ENCODE measurements around the gene NBPF26.
"Not testable (repeated sequence)": the region's sequence is repeated elsewhere in the genome, so short reads cannot be mapped to it uniquely, and the experiment has no call there.

The NBPF26 gene

DNA sequence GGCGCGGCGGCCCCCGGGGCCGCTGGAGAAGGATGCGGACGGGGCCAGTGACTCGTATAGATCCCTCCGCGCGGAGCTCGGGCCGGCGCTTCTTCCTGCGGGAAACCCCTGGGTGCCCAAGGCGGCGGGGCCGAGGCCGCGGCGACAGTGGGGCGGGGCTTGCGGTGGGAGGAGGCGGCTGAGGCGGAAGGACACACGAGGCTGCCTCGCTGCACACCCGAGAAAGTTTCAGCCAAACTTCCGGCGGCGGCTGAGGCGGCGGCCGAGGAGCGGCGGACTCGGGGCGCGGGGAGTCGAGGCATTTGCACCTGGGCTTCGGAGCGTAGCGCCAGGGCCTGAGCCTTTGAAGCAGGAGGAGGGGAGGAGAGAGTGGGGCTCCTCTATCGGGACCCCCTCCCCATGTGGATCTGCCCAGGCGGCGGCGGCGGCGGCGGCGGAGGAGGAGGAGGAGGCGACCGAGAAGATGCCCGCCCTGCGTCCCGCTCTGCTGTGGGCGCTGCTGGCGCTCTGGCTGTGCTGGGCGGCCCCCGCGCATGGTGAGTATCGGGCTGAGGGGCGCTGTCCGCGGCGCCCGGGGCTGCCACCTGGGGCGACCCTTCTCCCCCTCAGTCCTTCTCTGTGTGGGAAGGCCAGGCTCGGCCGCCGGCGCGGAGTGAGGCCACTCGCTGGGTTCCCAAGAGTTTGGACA is at the start of gene NBPF26:
NBPF26 (plus strand) TSS at position 231 of the 688 bp plus-strand sequence.
- H3K36me3 ChIP-seq (ENCODE audit: insufficient read depth, low read length); H3K27ac ChIP-seq; DNase-seq (ENCODE audit: low read depth, low spot score); H3K9me3 ChIP-seq (ENCODE audit: low read depth, low read length): not testable (repeated sequence)
- peak; percentile 27; the same call in 1 of the 2 replicates for TF ChIP-seq POLR2AphosphoS5 (IDR thresholded peaks at IDR 0.05; ENCODE audit: borderline replicate concordance, low read depth, low read length)
- H3K4me3 ChIP-seq, result peak within 1 kb of the TSS; percentile 82
- peak within 1 kb of the TSS; percentile 60 for H3K9ac ChIP-seq (ENCODE audit: insufficient read length)

DNA sequence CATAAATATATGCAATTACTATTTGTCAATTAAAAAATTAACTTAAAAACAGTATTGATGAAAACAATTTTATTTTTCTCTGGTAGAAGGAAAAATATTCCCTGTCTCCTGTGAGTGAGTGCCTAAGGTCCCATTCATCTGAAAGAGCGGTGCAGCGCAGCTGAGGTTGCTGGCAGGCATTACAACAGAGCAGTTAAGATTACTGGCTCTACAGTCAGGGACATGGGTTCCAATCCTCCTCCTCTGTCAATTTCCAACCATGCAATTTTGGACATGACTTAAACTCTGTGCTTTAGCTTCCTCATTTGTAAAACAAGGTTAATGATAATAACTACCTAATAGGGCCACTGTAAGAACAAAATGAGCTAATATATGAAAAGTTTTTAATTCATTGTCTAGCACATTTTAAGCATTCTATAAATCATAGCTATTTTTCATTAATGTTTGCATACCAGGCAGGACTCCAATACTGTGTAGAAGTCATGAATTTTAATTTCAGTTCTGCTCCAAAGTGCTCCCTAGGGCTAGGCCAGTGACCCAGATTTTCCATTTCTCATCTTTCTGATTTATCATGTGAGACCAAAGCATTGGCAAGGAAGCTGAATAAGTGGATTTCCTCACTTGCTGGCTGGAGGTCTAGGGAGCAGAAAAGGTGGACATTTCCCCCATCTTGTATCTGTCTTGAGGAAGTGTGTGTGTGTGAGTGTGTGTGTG is 43.5 kb upstream of the NBPF26 start:
- not testable (repeated sequence) for DNase-seq (ENCODE audit: low read depth, low spot score); H3K27ac ChIP-seq

GRCh38 chr1:120680938-120681337 is 42.8 kb upstream of the NBPF26 start:
- H3K27ac ChIP-seq; H3K4me3 ChIP-seq; H3K9me3 ChIP-seq (ENCODE audit: low read depth, low read length); H3K36me3 ChIP-seq (ENCODE audit: insufficient read depth, low read length); H3K9ac ChIP-seq (ENCODE audit: insufficient read length); DNase-seq (ENCODE audit: low read depth, low spot score): not testable (repeated sequence)

More for the DNA sequence above, 43.5 kb upstream of the NBPF26 start:
- H3K9ac ChIP-seq (ENCODE audit: insufficient read length); H3K36me3 ChIP-seq (ENCODE audit: insufficient read depth, low read length); H3K4me3 ChIP-seq; H3K9me3 ChIP-seq (ENCODE audit: low read depth, low read length): not testable (repeated sequence)

DNA sequence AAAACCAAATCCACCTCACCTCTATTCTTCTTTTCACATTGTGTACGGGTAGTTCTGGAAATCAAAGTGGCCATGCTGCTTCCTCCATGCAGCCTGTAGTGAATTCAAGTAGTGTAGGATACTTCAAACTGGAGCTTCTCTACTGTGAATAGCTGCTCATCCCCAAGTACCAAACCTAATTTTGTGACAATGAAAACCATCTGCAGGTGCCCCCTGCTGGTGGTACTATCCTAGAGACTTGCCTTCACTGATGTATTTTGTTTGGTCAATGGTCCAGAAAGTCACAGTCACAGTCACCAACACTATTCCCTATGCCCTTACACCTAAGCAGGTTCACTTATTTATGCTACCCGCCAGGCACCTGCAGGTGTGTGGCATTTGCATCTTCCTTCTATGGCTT is 39.3 kb upstream of the NBPF26 start:
- not testable (repeated sequence) for H3K4me3 ChIP-seq; H3K27ac ChIP-seq; H3K9ac ChIP-seq (ENCODE audit: insufficient read length); H3K9me3 ChIP-seq (ENCODE audit: low read depth, low read length); H3K36me3 ChIP-seq (ENCODE audit: insufficient read depth, low read length); DNase-seq (ENCODE audit: low read depth, low spot score)

DNA sequence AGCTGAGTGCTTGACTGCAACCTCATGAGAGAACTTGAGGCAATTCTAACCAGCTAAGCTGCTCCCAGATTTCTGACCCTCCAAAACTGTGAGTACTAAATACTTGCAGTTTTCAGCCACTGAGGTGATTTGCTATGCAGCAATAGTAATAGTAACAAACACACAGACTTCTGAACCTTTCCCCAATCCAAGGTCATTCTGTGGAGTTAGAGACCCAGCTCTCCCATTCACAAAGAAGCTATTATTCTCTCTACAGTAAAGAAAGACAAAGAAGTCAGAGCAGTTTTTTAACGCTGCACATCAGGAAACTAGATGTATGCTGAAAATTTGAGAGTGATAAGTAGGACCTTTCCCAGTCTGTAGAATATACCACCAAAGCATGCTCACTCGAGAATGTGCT is 38.1 kb upstream of the NBPF26 start:
- H3K36me3 ChIP-seq (ENCODE audit: insufficient read depth, low read length); H3K27ac ChIP-seq; DNase-seq (ENCODE audit: low read depth, low spot score); H3K9ac ChIP-seq (ENCODE audit: insufficient read length); H3K9me3 ChIP-seq (ENCODE audit: low read depth, low read length); H3K4me3 ChIP-seq: not testable (repeated sequence)

DNA sequence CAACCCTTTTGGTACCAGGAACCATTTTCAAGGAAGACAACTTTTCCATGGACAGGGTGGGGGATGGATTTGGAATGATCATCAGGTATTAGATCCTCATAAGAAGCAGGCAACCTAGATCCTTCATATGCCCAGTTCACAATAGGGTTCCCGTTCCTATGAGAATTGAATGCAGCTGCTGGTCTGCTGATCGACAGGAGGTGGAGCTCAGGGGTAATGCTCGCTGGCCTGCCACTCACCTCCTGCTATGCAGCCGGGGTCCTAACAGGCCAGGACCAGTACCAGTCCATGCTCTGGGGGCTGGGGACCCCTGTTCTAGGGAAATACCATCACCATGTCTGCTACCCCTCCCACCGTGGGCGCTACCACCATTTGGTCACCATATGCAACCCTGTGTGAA is 36.5 kb upstream of the NBPF26 start:
- not testable (repeated sequence) for H3K9me3 ChIP-seq (ENCODE audit: low read depth, low read length); H3K27ac ChIP-seq; H3K9ac ChIP-seq (ENCODE audit: insufficient read length); DNase-seq (ENCODE audit: low read depth, low spot score); H3K4me3 ChIP-seq; H3K36me3 ChIP-seq (ENCODE audit: insufficient read depth, low read length)

GRCh38 chr1:120700807-120701562 is 22.8 kb upstream of the NBPF26 start:
- DNase-seq (ENCODE audit: low read depth, low spot score); H3K9ac ChIP-seq (ENCODE audit: insufficient read length); H3K27ac ChIP-seq; H3K36me3 ChIP-seq (ENCODE audit: insufficient read depth, low read length); H3K4me3 ChIP-seq; H3K9me3 ChIP-seq (ENCODE audit: low read depth, low read length): not testable (repeated sequence)

GRCh38 chr1:120723358-120723714 is 409 bp upstream of the NBPF26 start:
- not testable (repeated sequence) for H3K36me3 ChIP-seq (ENCODE audit: insufficient read depth, low read length); H3K4me3 ChIP-seq

GRCh38 chr1:120724507-120724906 is 762 bp downstream of the NBPF26 start:
- not testable (repeated sequence) for DNase-seq (ENCODE audit: low read depth, low spot score); H3K9me3 ChIP-seq (ENCODE audit: low read depth, low read length); H3K36me3 ChIP-seq (ENCODE audit: insufficient read depth, low read length); H3K27ac ChIP-seq
- H3K9ac ChIP-seq (ENCODE audit: insufficient read length), result peak overlapping the region; percentile 60
- H3K4me3 ChIP-seq, result peak overlapping the region; percentile 82

More at GRCh38 chr1:120723358-120723714, 409 bp upstream of the NBPF26 start:
- not testable (repeated sequence) for H3K27ac ChIP-seq; DNase-seq (ENCODE audit: low read depth, low spot score); H3K9ac ChIP-seq (ENCODE audit: insufficient read length); H3K9me3 ChIP-seq (ENCODE audit: low read depth, low read length)

DNA sequence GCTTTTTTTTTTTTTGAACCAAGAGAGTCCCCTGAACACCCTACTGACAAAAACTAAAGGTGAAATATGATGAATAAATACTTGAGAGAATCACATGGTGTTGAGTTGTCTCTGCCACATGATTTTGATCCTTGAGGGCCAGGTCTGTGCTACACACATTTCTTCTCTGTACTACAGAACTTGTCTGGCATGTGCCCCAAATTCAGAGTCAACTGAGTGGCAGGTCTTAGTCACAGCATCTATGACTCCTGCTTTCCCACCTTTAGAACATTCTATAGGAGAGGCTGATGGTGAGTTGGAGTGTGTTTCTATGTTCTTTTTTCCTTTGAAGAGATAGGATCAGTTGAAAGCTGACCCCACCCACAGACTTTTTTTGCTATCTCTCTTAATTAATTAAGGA is 5.1 kb downstream of the NBPF26 start:
- DNase-seq (ENCODE audit: low read depth, low spot score); H3K36me3 ChIP-seq (ENCODE audit: insufficient read depth, low read length); H3K27ac ChIP-seq; H3K9me3 ChIP-seq (ENCODE audit: low read depth, low read length); H3K4me3 ChIP-seq; H3K9ac ChIP-seq (ENCODE audit: insufficient read length): not testable (repeated sequence)

DNA sequence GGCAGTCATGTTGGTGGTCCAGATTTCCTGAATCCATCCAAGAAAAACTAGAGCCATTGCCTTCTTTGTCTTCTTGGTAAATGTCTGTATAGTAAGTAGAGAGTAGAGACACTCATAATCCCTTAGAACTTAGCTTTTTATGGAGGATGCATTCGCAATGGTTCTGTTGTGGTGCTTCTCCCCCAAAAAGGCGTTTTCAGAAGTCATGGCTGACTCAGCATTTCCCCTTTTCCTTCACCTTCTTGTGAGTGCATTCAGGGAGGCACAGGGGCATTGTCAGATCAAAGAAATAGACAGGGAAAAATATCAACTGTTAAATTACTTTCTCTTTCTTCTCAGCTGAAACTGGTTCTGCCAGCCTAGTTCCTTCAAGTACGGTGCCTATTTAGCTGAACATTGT is 45.3 kb downstream of the NBPF26 start:
- not testable (repeated sequence) for H3K9me3 ChIP-seq (ENCODE audit: low read depth, low read length); H3K36me3 ChIP-seq (ENCODE audit: insufficient read depth, low read length); H3K9ac ChIP-seq (ENCODE audit: insufficient read length); H3K4me3 ChIP-seq; H3K27ac ChIP-seq; DNase-seq (ENCODE audit: low read depth, low spot score)

- H3K9ac ChIP-seq (ENCODE audit: insufficient read length); H3K9me3 ChIP-seq (ENCODE audit: low read depth, low read length); H3K4me3 ChIP-seq; H3K36me3 ChIP-seq (ENCODE audit: insufficient read depth, low read length); DNase-seq (ENCODE audit: low read depth, low spot score); H3K27ac ChIP-seq: not testable (repeated sequence)
Observed at GRCh38 chr1:120805452-120805851, 81.7 kb downstream of the NBPF26 start.

DNA sequence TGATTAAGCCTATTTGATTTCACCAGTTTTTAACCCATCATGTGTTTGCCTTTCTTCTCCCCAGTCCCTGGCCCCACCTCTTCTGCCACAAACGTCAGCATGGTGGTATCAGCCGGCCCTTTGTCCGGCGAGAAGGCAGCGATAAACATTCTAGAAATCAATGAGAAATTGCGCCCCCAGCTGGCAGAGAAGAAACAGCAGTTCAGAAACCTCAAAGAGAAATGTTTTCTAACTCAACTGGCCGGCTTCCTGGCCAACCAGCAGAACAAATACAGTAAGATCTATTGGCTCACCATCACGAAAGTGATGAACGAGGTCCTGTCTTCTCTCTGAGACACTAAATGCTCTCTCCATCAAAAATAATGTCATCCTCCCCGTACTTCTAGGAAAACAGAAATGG is 88.1 kb downstream of the NBPF26 start:
- not testable (repeated sequence) for DNase-seq (ENCODE audit: low read depth, low spot score); H3K9ac ChIP-seq (ENCODE audit: insufficient read length); H3K27ac ChIP-seq; H3K36me3 ChIP-seq (ENCODE audit: insufficient read depth, low read length); H3K9me3 ChIP-seq (ENCODE audit: low read depth, low read length); H3K4me3 ChIP-seq

- DNase-seq (ENCODE audit: low read depth, low spot score); H3K27ac ChIP-seq; H3K9ac ChIP-seq (ENCODE audit: insufficient read length); H3K4me3 ChIP-seq; H3K36me3 ChIP-seq (ENCODE audit: insufficient read depth, low read length); H3K9me3 ChIP-seq (ENCODE audit: low read depth, low read length): not testable (repeated sequence)
Observed at GRCh38 chr1:120825051-120825450, 101.3 kb downstream of the NBPF26 start.
